NCI-H2227 (cell line): Measurements from ENCODE around the gene UACA.
A peak's percentile ranks its signal among the peaks of the same experiment; 100 is the strongest.
"Not testable (repeated sequence)": the region's sequence is repeated elsewhere in the genome, so short reads cannot be mapped to it uniquely, and the experiment has no call there.

ENCODE experiments used
- DNase-seq: peaks from one replicate; lab custom pipeline; 2025; ENCODE audit not compliant: unreplicated experiment; lab: John Stamatoyannopoulos, UW

The UACA gene

GRCh38 chr15:70633103-70633831 is 130.1 kb downstream of the UACA start:
- no peak for DNase-seq

DNA sequence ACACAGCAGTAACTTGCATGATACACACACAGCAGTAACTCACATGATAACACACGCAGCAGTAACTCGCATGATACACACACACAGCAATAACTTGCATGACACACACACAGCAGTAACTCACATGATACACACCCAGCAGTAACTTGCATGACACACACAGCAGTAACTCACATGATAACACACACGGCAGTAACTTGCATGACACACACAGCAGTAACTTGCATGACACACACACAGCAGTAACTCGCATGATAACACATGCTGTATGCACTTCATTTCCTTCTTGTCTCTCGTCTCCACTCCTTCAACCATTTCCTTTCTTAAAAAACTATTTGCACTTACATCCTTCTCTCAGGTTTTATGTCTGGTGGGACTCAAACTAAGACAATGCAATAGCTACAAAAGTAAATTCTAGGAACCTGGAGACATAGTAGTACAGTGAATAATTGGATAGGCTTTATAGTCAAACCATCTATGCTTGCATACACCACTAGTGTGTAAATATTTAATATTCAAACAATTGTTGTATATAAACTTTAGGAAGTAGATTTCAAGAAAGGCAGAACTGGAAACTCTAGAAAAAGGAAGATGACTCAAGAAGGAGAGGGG is 130.8 kb downstream of the UACA start:
- DNase-seq = no peak

- DNase-seq = no peak
Measured at GRCh38 chr15:70632079-70632478, 131.3 kb downstream of the UACA start.

- no peak for DNase-seq
Measured at GRCh38 chr15:70629735-70630273, 133.6 kb downstream of the UACA start.

DNA sequence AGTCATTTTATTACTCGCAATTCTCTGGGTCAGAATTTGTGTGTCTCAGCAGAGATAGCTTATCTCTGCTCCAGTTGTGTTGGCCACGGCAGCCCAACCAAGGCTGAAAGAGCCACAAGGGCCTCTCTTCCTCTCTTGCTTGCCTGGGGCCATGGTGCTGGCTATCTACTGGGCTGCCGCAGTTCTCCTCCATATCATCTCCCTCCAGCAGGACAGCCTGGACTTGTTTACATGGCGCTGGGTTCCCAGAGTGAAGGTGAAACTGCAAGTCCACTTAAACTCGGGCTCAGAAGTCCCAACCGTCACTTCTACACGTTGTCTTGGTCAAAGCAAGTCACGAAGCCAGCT is 134.8 kb downstream of the UACA start:
- no peak for DNase-seq

DNA sequence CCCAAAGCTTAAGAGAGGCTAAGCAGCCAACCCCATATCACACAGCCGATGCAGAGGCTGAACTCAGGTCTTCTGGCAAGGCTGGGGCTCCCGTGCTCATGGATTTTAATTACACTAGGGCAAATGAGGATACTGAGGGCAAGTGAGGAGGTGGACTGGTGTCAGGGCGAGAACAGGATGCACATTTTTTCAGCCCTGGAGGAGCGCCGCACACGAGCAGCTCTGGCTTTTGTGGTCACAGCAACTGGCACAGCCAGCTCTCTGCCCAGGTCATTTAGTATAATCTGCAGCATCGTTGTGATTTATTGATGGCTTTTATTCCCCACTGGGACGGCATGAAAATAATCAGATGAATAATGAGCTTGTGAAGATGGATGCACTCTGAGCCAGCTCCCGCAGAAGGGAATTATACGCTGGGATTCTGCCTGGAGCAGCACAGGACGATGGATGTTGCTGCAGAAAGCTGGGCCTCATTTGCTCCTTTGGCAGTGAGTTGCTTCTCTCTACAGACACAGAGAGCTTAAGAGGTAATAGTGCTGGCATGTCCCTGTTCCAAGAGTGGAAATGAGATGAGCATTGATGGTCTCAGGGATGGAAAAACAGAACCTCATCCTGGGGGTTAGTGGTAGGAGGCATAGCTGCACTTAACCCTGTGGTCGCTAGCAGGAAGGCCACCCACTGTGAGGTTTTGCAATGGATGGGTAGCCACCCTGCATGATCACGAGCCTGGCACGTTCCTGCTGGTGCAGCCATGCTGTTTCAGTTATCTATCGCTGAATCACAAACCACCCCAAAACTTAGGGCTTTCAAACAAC is 135.4 kb downstream of the UACA start:
- DNase-seq = peak; percentile 6

GRCh38 chr15:70627322-70627721 is 136.0 kb downstream of the UACA start:
- no peak for DNase-seq

GRCh38 chr15:70625438-70625837 is 137.9 kb downstream of the UACA start:
- DNase-seq = no peak

- no peak for DNase-seq
Measured at GRCh38 chr15:70625011-70625410, 138.3 kb downstream of the UACA start.

DNA sequence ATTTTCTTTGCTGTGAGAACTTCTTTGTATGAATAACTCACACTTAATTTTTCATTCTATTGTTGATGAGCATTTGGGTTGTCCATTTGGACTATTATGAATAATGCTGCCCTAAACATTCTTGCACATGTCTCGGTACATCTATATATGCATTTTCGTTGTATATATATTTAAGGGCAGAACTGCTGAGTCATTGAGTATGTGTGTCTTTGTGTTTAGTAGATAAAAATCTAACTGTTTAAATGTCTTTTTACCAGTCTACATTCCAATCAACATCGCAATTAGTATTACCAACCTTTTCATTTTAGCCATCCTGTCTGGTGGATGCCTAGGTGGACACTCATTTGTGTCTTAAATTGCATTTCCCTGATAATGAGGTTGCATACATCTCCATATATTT is 144.4 kb downstream of the UACA start:
- no peak for DNase-seq

DNA sequence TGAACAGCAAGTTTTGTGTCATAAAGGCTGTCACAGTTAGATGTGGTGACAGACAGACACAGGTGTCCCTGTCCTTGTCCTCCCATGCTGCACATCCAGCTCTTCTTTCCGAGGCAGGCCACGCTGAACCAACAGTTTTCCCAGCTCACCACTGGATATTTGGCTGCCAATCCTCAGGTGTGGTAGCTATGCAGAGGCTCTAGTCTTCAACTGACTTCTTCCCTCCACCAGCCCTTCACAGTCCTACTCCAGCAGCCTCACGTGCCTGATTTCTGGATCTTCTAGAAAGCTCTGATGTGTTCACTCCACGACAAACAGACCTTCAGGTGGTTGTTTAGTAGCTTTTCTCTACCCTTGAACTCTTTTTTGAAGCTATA is 145.5 kb downstream of the UACA start:
- no peak for DNase-seq

DNA sequence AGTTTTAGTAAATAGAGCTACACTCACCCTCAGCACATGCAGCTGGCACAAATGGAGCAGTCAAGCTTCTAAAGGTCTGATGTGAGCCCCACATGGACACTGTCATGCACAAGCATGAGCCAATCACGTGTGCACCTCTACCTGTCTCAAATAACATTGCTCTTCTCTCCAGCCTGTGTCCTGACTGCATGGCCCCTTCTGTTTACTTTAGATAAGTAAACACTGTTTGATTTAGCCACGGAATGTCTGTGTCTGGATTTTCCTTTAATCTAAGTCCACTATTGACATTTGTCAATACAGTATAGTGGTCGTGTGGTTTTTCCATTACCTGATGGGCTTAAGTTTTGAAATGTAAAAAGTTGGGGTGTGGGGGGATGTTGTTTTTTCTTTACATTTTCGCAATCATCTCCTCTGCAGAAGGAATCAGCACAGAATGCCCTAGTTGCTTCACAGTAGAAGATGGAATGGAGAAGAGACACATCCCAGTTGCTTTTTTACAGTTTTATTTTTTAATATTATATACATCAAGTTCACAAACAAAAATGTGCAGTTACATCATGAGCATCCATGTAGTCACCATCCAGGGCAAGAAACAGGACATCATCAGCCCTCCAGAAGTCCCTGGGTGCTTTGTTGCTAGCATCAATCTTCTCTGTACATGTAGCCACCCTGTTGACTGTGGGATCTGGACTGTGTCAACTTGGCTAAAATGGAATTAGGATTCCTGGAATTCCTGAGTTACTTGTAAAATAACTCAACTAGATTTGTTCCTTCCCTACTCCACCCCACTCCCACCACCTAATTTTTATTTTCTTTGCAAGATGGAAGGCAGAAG is 146.1 kb downstream of the UACA start:
- DNase-seq = no peak

DNA sequence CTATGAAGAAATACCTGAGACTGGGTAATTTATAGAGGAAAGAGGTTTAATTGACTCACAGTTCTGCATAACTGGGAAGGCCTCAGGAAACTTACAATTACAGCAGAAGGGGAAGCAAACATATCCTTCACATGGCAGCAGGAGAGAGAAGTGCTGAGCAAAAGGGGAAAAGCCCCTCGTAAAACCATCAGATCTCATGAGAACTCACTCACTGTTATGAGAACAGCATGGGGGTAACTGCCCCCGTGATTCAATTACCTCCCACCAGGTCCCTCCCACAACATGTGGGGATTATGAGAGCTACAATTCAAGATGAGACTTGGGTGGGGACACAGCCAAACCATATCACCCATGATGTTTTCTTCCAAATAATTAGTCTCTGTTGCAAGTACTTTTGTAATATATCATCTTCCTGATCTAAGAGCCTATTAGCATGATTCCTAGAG is 147.0 kb downstream of the UACA start:
- not testable (repeated sequence) for DNase-seq

GRCh38 chr15:70615435-70616310 is 147.7 kb downstream of the UACA start:
- no peak for DNase-seq

- no peak for DNase-seq
Measured at GRCh38 chr15:70614221-70614620, 149.1 kb downstream of the UACA start.

DNA sequence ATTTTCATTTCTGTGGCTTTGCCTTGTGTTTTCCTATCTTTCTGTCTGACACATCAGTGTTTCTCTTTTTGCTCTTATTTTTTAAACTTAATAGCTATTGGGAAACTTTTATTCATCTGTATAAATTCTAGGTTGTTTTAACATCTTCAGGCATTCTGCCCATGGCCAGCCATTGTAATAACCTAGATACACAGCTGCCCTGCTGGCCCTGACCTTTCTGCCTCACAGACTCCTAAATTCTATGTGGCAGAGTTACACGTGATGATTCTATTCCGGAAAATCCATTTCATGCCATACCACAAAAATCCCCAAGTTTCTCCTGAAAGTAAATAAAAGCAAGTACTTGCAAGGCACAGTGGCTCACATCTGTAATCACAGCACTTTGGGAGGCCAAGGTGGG is 150.1 kb downstream of the UACA start:
- no peak for DNase-seq

DNA sequence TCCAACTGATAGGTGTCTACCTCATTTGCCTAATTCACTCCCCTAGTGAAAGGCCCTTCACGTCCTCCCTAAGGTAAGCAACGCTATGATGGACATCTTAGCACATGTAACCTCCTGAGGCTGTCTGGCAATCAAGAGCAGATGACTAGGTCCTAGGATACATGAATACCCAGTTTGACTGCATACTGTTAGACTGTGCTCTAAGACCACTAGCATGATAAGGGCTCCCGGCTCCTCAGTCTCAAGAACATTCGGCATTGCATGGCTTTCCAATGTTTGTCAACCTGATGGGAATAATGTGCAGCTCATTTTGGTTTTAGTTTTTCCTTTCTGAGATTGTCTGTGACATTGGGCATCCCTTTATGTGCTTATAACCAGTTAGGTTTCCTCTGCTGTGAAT is 152.1 kb downstream of the UACA start:
- DNase-seq = no peak

GRCh38 chr15:70610541-70610940 is 152.8 kb downstream of the UACA start:
- no peak for DNase-seq

- DNase-seq = no peak
Measured at GRCh38 chr15:70609889-70610288, 153.5 kb downstream of the UACA start.

- no peak for DNase-seq
Measured at GRCh38 chr15:70608144-70608543, 155.2 kb downstream of the UACA start.
